ENCODE data around the gene IPO5. TPM values are rescaled to one million over a fixed set of nuclear protein-coding genes. Genes with fewer than 3 reads are reported as not detected.

The IPO5 gene
- total RNA-seq, 1 donor from 2014 or later = 69.5 TPM

DNA sequence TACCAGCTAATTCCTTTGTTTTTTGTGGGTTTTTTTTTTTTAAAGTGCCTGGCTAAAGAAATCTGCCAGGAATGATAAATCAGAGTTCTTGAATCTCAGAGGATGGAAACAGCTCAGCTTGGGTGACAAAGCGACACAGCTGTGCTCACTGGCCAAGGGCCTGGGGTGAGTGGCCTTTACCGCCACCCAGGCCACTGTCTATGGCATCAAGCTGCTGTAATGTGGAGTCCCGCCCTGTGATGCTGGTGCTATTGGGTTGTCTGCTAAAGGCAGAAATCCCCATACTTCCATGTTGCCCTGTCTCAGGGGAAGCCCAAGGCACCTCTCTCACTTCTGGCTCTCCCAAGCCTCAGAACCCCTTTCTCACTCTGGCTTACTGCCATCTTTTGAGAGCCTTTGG lies 106.8 kb downstream of the IPO5 start:
- ATAC-seq = no peak

DNA sequence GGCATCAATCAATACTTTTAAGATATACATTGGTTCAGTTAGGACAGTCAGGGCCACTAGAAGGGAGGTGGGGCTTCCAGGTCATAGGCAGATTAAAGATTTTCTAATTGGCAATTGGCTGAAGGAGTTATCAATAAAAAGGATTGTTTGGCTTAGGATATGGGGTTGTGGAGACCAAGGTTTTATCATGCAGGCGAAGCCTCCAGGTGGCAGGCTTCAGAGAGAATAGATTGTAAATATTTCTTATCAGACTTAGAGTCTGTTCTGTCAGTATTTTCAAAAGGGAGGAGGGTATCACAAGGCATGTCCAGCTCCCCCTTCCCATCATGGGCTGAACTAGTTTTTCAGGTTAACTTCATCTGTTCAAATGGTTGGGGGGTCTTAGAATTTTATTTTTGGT lies 112.0 kb downstream of the IPO5 start:
- ATAC-seq = no peak

DNA sequence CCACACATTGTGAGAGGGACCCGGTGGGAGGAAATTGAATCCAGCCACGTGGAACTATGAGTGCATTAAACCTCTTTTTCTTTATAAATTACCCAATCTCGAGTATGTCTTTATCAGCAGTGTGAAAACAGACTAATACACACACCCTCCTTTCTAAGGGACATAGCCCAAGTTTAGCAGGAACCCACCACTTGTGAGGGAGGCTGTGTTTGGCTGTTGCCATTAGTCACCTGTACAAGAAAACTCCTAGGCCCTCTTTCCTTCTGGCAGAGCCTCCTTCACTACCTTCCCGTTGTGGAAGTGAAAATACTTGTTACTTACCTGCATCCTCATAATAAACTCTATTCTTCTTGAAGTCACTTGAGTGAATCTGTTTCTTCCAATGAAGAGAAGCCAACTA lies 113.2 kb downstream of the IPO5 start:
- no peak for ATAC-seq

DNA sequence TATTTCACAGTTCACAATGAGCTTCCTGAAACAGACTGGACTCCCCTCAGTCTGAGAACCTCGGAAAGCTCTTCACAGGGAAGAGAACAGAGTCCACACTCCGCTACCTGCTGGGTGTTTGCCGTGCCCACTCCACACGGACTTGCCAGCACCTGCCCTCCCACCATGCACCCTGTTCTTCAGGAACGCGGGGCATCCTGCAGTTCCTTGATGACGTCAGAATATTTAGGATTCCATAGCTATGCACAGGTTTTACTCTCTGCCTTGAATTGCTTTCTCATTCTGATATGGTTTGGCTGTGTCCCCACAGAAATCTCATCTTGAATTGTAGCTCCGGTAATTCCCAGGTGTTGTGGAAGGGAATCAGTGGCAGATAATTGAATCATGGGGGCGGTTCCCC lies 115.0 kb downstream of the IPO5 start:
- no peak for ATAC-seq

DNA sequence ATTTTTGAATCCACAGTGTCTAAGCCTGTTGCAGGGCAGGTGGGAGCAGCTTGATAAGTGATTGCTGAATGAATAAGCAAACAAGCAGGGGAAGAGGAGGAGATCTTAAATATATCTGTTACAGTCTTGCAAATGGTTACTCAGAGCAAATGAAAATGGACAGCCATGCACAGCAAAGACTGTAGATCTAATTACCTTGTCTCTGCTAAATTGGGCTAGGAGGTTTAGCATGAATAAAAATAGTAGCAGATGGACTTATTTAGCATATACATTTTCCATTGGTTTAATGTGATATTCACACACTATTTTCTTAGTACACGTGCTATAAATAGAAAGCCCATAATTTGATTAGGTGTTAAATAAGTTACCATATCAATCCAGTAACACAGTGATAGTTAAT lies 116.5 kb downstream of the IPO5 start:
- ATAC-seq = no peak

DNA sequence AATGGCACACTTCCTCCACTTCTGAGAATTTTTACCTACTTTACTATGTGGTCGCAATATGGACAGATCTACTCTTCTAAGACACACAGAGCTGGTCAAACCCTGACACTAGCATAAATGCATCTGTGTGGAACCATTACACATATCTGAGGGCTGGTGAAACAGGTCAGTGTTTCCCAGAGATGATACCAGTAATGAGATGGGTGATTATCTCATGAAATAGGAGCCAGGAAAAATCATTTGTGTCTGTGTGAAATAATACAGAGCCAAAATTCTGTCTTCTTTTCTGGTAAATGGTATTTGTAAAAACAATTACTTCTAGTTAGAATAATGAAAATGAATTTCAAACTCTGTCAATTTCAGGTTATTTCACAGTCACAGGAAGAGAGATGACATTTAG lies 117.8 kb downstream of the IPO5 start:
- no peak for ATAC-seq

DNA sequence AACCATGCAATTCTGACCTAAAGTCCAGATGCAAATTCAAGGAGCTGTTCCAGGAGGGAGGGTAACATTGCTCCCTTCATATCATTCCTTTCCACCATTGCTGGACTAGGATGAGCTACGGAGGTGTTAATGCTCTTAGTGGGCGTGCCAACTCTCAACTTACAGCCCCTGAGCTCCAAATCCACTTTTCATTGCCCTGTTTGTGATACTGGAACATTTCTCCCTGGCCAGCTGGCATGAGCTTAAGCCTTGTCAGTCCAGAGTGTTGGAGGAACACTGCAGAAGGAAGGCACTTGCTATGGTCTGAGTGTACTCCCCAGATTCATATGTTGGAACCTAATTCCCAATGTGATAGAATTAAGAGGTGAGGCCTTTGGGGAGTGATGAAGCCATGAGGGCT lies 119.0 kb downstream of the IPO5 start:
- no peak for ATAC-seq

Other genes with a start within 250 kb of the IPO5 start
- gene FARP1, start 189.4 kb downstream of the IPO5 start, total RNA-seq = 6.2 TPM
- gene RNF113B, start 223.6 kb downstream of the IPO5 start, total RNA-seq = not detected